ENCODE measurements around the gene ELOVL2.

- TF ChIP-seq RFX5 (IDR thresholded peaks at IDR 0.05; ENCODE audit: low read depth, low read length) (no peak), CTCF (IDR thresholded peaks at IDR 0.05 in 2 of 3, conservative IDR thresholded peaks at IDR 0.05 in 1 of 3; ENCODE audit: control insufficient read depth in 2 of 3, extremely low read depth in 1 of 3, insufficient read depth in 1 of 3, low read depth in 3 of 3, low read length in 3 of 3) (no peak), IRF3 (IDR thresholded peaks at IDR 0.05) (no peak), JUND (IDR thresholded peaks at IDR 0.05; ENCODE audit: low read depth, low read length) (no peak), CHD2 (IDR thresholded peaks at IDR 0.05; ENCODE audit: borderline replicate concordance, low read depth, low read length) (no peak), RAD51 (IDR thresholded peaks at IDR 0.05) (no peak), SIN3A (IDR thresholded peaks at IDR 0.05; ENCODE audit: low read depth, low read length) (no peak), NBN (IDR thresholded peaks at IDR 0.05) (no peak), USF2 (IDR thresholded peaks at IDR 0.05; ENCODE audit: borderline replicate concordance, low read depth, low read length) (no peak), TAF1 (IDR thresholded peaks at IDR 0.05; ENCODE audit: borderline replicate concordance, low read depth, low read length) (no peak), USF1 (IDR thresholded peaks at IDR 0.05; ENCODE audit: borderline replicate concordance, extremely low read length, insufficient read depth, low read depth, low read length) (no peak)
Observed at GRCh38 chr6:11083491-11083890, 39.4 kb upstream of the ELOVL2 start.

Data from GM12878 (cell line).